Measurements from ENCODE around the gene FAM3C. TPM values are rescaled to one million over a fixed set of nuclear protein-coding genes. Genes with fewer than 3 reads are reported as not detected.

The FAM3C gene
- total and polyA plus RNA-seq, 5 experiments from 2014 or later: 8.9 to 20.6 (median 12.4) TPM

DNA sequence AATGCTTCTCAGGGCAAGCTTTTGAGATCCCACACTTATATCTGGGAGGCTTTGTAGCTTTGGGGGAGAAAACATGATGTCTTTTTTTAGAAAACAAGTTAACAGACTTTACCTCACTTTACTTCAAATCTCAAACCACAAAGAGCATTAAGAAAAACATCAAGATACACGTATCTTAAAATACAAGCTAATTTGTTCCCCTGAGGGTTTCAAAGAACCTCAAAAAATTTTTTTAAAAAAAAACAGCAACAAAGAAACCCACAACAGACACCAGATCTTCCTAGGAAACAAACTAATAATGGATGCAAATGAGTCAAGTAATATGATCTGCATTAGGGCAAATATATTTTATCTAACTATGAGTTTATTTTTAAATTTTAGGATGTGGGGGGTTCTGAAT, 24.7 kb downstream of the FAM3C start:
- Mint-ChIP-seq H3K27me3 (no peaks in the 10 kb centered on the region), H3K4me3 (peak overlapping the region in 1 of 10 donors; percentile 8), H3K9me3 (no peaks in the 10 kb centered on the region), H3K36me3 (peaks cover 0 to 48% (median 3%) of the 10 kb centered on the region in 3 donors), H3K4me1 (peaks cover 0 to 71% (median 8%) of the 10 kb centered on the region in 4 donors), H3K27ac (peak overlapping the region in 4 of 10 donors; percentile 15 to 90 (median 18))
- POLR2A ChIA-PET: interaction anchor here (0.6 kb wide), 1 partner anchor 11 kb away, joined by 3 read pairs; no protein-coding TSS in a partner anchor
- DNase-seq: no peak
- no peak for ATAC-seq

DNA sequence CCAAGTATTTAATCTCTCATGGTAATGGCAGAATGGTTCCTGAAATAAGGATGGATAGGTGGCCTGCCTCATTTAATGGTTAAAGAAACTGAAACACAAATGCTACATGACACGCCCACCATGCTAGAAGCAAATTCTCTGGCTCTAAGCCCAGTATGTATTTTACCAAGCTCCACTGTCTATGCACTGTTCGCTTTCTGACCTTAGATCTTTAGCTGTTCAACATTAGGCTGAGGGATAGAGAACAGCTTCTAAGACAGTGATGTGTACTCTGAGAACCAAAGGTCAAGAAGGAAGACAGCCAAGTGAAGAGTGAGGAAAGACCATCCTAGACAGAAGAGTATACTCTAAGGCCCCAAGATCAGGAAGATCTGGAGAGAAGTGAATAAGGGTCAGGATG, 26.6 kb downstream of the FAM3C start:
- ATAC-seq (no peak), DNase-seq (no peak)
- POLR2A ChIA-PET: interaction anchor here (0.8 kb wide), 1 partner anchor 26 kb away, joined by 4 read pairs; the partner anchor contains the start of gene FAM3C
- Mint-ChIP-seq H3K9me3 (no peaks in the 10 kb centered on the region), H3K4me3 (peak overlapping the region in 1 of 10 donors; percentile 50), H3K4me1 (peaks cover 0 to 61% (median 8%) of the 10 kb centered on the region in 4 donors), H3K27me3 (no peaks in the 10 kb centered on the region), H3K36me3 (peaks cover 0 to 39% (median 3%) of the 10 kb centered on the region in 3 donors), H3K27ac (peak overlapping the region in 9 of 10 donors; percentile 9 to 90 (median 63))

DNA sequence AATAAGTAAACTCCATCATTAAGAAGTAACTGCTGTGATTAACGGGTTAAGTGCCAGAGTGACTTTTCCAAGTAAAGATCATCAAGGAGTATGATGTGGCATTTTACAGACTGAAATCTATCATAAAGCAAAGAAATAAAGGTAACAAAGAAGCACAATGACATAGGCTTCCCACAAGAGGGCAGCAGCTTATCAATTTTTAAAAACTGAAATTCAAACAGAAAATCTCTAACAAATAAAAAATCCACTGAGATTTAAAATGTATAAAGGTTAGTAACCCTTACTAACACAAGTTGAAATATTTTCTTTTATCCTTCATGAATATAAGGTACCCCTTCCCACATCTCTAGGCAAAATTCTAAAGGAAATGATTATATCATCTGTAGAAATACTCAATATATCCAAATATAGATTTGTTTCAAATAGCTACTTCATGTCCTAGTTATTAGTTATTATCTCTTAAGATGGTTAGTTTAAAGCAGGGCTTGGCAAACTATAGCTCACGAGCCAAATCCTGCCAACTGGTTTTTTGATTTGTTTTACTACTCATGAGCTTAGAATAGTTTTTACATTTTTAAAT, 29.2 kb downstream of the FAM3C start:
- no peak for ATAC-seq
- POLR2A ChIA-PET: interaction anchor here (1.2 to 2.3 kb wide), 2 partner anchors 29 to 178 kb away, joined by 5 to 10 read pairs; partner anchors contain the start of gene FAM3C
- Mint-ChIP-seq H3K36me3 (peaks cover 0 to 47% (median 9%) of the 10 kb centered on the region in 3 donors), H3K9me3 (no peaks in the 10 kb centered on the region), H3K27me3 (no peaks in the 10 kb centered on the region), H3K27ac (peak overlapping the region in 2 of 10 donors; percentile 58 to 90), H3K4me3 (no peak overlapping the region), H3K4me1 (peaks cover 0 to 46% (median 4%) of the 10 kb centered on the region in 4 donors)
- DNase-seq: peak in 5 of 10 donors; percentile 9 to 60 (median 57)

DNA sequence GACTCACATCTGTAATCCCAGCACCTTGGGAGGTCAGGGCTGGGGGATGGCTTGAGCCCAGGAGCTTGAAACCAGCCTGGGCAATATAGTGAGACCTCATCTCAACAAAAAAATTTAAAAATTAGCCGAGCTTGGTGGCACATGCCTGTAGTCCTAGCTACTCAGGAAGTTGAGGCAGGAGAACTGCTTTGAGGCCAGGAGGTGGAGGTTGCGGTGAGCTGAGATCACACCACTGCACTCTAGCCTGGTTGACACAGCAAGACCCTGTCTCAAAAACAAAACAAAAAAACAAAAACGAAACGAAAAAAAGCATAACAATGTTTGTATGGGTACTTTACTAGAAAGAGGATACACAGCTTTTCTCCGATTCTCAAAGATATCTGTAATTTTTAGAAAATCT, 35.5 kb downstream of the FAM3C start:
- peaks cover 0 to 65% (median 28%) of the 10 kb centered on the region in 3 donors for H3K36me3 Mint-ChIP-seq
- H3K27me3 Mint-ChIP-seq: no peaks in the 10 kb centered on the region
- POLR2A ChIA-PET: no interaction called here
- H3K4me3 Mint-ChIP-seq: peak overlapping the region in 1 of 10 donors; percentile 30
- H3K9me3 Mint-ChIP-seq: no peaks in the 10 kb centered on the region
- peak overlapping the region in 2 of 10 donors; percentile 8 to 55 for H3K27ac Mint-ChIP-seq
- no peak for DNase-seq
- ATAC-seq: no peak
- peaks cover 0 to 7% (median 0%) of the 10 kb centered on the region in 4 donors for H3K4me1 Mint-ChIP-seq

DNA sequence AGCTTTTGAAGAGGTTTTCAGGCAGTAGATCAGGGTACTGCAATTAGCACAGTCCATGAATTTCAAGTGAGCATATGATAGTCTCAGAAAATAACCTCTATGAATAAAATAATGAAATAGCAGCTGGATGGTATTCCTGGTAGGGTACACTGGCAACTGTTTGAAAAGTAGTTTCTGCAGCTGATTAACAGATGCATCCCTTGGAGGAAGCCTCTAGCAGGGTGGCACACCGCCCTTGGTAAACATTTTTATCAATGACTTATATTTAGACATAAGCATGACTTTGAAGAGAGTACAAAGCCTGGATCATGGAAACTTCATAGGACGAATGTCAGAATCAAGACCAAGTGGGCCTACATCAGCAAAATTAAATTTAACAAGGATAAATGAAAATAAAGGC, 40.5 kb downstream of the FAM3C start:
- POLR2A ChIA-PET: no interaction called here
- Mint-ChIP-seq H3K27me3 (no peaks in the 10 kb centered on the region), H3K4me1 (peaks cover 0 to 1% (median 0%) of the 10 kb centered on the region in 4 donors), H3K9me3 (no peaks in the 10 kb centered on the region), H3K27ac (peak overlapping the region in 2 of 10 donors; percentile 43 to 74), H3K36me3 (peaks cover 0 to 75% (median 21%) of the 10 kb centered on the region in 3 donors), H3K4me3 (no peak overlapping the region)
- ATAC-seq (no peak), DNase-seq (no peak)

DNA sequence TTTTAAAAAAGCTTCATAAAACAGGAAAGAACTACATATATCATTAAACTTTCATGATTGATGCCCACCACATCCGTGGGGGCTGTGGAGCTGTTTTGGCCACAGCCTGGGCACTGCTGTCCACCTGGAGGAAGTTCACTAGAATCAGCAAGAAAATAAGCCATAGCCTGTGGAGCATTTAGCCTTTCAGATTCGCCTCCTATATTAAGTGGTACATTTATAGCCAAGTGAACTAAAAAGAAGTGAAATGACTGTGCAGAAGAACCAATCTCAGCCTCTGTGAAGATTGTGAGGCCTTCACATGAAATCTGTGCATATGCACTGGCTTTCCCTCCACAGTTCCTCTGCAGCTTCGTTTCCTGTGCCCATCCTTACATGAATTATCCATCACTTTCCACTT, 43.8 kb downstream of the FAM3C start:
- POLR2A ChIA-PET: no interaction called here
- DNase-seq (no peak), ATAC-seq (no peak)
- Mint-ChIP-seq H3K36me3 (peaks cover 0 to 64% (median 21%) of the 10 kb centered on the region in 3 donors), H3K27ac (no peak overlapping the region), H3K4me1 (no peaks in the 10 kb centered on the region), H3K27me3 (no peaks in the 10 kb centered on the region), H3K4me3 (no peak overlapping the region), H3K9me3 (no peaks in the 10 kb centered on the region)

DNA sequence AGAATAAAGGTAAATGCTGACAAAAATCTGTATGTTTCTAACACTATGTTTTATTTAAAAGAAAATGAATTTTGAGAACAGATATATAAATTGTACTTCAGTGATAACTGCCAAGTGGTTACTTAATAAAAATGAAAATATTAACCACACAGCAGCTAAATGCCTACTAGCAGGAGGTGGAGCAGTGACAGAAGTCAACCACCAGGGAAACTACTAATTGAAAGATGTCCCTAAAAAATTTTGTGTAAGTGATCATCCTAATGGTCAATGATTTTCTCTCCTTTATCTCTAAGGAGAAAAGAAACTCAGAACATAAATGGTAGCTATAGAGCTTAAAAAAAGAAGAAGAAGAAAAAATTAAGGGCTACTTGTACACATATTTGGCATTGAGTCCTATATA, 44.4 kb downstream of the FAM3C start:
- Mint-ChIP-seq H3K4me3 (no peak overlapping the region), H3K4me1 (no peaks in the 10 kb centered on the region), H3K27me3 (no peaks in the 10 kb centered on the region), H3K27ac (no peak overlapping the region), H3K36me3 (peaks cover 0 to 63% (median 21%) of the 10 kb centered on the region in 3 donors), H3K9me3 (no peaks in the 10 kb centered on the region)
- ATAC-seq: no peak
- POLR2A ChIA-PET: no interaction called here
- no peak for DNase-seq

DNA sequence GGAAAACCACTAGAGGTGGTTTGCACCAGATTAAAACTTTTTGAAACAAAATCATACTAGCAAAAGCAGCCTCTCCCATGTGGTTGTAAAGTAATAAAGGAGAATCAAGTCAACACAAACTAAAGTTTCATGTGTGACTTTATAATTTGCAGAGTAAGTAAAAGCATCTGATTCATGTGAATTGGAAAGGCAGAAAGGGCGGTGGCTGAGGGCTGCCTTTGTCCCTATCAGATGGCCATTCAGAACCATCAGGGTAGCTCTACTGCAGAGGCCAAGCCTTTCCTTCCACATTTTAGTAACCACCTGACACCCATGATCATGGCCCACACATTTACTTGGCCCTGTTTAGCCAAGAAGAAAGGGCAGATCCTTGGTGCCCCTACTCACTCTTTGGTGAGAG, 51.6 kb downstream of the FAM3C start:
- H3K36me3 Mint-ChIP-seq: peaks cover 0 to 19% (median 14%) of the 10 kb centered on the region in 3 donors
- DNase-seq: no peak
- no peak overlapping the region for H3K4me3 Mint-ChIP-seq
- no peaks in the 10 kb centered on the region for H3K9me3 Mint-ChIP-seq
- POLR2A ChIA-PET: no interaction called here
- no peak overlapping the region for H3K27ac Mint-ChIP-seq
- ATAC-seq: no peak
- H3K4me1 Mint-ChIP-seq: no peaks in the 10 kb centered on the region
- no peaks in the 10 kb centered on the region for H3K27me3 Mint-ChIP-seq

DNA sequence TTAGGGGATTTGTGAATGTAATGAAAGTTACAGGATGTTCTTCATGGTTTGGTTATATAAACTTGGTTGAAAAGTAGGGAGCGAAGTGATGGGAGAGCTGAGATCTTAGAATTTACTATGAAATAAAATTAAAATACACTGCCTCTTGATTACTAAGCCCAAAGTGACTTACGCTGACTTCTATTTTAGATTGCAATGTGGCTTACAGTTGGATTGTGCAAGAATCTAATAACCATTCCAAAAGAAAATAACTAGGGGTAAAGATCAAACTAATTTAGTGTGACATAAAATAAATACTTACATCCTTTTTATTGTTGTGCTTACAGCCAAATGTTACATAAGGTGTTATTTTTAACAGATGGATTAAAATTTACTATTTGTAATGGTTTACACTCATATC, 52.0 kb downstream of the FAM3C start:
- no peak for ATAC-seq
- Mint-ChIP-seq H3K9me3 (no peaks in the 10 kb centered on the region), H3K36me3 (peaks cover 0 to 19% (median 14%) of the 10 kb centered on the region in 3 donors), H3K4me1 (no peaks in the 10 kb centered on the region), H3K27ac (no peak overlapping the region), H3K27me3 (no peaks in the 10 kb centered on the region), H3K4me3 (no peak overlapping the region)
- POLR2A ChIA-PET: no interaction called here
- DNase-seq: no peak

DNA sequence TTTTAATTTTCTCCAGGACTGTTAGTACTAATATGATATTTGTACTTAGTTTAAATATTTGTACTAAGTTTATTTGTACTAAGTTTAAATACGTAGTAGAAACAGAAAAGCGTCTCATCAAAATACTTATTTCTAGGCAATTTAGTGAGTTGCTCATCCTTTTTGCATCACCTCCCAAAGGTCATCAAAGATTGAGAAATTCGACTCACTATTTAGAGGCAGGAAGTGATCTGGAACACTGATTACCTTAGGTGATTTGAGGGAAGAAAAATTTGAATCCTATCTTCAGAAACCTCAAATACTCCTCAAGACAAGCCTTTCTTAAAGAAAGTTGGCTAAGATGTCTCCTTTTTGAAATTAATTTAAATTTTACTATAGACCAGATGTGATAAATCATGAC, 52.8 kb downstream of the FAM3C start:
- H3K4me1 Mint-ChIP-seq: peaks cover 0 to 4% (median 0%) of the 10 kb centered on the region in 4 donors
- ATAC-seq: no peak
- H3K9me3 Mint-ChIP-seq: no peaks in the 10 kb centered on the region
- no peaks in the 10 kb centered on the region for H3K27me3 Mint-ChIP-seq
- DNase-seq: no peak
- no peak overlapping the region for H3K27ac Mint-ChIP-seq
- POLR2A ChIA-PET: no interaction called here
- no peak overlapping the region for H3K4me3 Mint-ChIP-seq
- peaks cover 0 to 21% (median 17%) of the 10 kb centered on the region in 3 donors for H3K36me3 Mint-ChIP-seq

DNA sequence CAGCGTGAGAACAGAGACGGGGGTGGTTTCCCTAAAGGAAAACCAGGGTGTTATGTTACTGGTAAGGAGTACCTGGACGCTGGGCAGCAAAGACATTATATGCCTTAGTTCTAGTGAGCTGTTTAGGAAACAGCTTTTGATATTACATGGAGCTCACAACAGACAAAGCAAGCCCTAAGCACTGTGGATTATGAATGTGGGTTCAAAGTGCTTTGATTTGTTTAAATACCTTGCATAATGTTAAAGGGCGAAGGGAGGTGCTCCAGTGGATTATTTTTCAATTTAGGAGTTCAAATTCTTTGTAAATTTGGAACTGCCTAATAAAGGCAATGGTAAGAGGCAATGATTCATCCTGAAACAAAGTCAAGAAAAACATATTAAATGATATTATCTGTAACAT, 53.5 kb downstream of the FAM3C start:
- ATAC-seq (no peak), DNase-seq (no peak)
- Mint-ChIP-seq H3K27me3 (no peaks in the 10 kb centered on the region), H3K4me3 (no peak overlapping the region), H3K4me1 (peaks cover 0 to 4% (median 0%) of the 10 kb centered on the region in 4 donors), H3K27ac (no peak overlapping the region), H3K9me3 (no peaks in the 10 kb centered on the region), H3K36me3 (peaks cover 0 to 21% (median 17%) of the 10 kb centered on the region in 3 donors)
- POLR2A ChIA-PET: no interaction called here

DNA sequence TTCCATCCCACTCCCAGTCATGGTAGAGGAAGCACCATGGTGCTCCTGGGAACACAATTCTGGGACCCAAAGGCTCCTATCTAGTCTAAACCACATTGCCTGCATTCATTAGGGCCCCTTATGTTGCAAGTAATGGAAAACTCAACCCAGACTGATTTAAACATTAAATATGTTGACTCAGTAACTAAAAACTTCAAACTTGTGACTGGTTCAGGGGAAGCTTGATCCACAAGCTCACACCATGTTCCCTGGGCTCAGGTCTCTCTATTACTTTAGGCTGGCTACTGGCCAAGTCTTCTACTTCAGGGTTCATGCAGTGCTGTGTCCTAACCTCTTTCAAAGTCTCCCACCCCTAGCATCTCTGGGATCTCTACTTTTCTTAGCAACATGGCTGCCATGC, 54.2 kb downstream of the FAM3C start:
- Mint-ChIP-seq H3K9me3 (no peaks in the 10 kb centered on the region), H3K27ac (peak overlapping the region in 1 of 10 donors; percentile 21), H3K36me3 (peaks cover 0 to 15% (median 11%) of the 10 kb centered on the region in 3 donors), H3K4me3 (no peak overlapping the region), H3K4me1 (peaks cover 0 to 4% (median 0%) of the 10 kb centered on the region in 4 donors), H3K27me3 (no peaks in the 10 kb centered on the region)
- DNase-seq (no peak), ATAC-seq (no peak)
- POLR2A ChIA-PET: no interaction called here

DNA sequence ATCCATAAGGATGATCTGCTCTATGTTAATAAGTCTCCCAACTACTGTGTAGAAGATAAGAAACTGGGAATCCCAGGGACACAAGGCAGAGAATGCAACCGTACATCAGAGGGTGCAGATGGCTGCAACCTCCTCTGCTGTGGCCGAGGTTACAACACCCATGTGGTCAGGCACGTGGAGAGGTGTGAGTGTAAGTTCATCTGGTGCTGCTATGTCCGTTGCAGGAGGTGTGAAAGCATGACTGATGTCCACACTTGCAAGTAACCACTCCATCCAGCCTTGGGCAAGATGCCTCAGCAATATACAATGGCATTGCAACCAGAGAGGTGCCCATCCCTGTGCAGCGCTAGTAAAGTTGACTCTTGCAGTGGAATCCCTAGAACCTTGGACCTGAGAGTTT, 57.0 kb downstream of the FAM3C start:
- H3K4me3 Mint-ChIP-seq: no peak overlapping the region
- DNase-seq (no peak), ATAC-seq (no peak)
- peaks cover 0 to 14% (median 7%) of the 10 kb centered on the region in 5 donors for H3K27me3 Mint-ChIP-seq
- H3K9me3 Mint-ChIP-seq: no peaks in the 10 kb centered on the region
- H3K4me1 Mint-ChIP-seq: peaks cover 0 to 4% (median 0%) of the 10 kb centered on the region in 4 donors
- peaks cover 0 to 9% (median 9%) of the 10 kb centered on the region in 3 donors for H3K36me3 Mint-ChIP-seq
- H3K27ac Mint-ChIP-seq: no peak overlapping the region
- POLR2A ChIA-PET: no interaction called here
